ENCODE data around the gene CTAGE9.
"Not testable (repeated sequence)": the region's sequence is repeated elsewhere in the genome, so short reads cannot be mapped to it uniquely, and the experiment has no call there.

The CTAGE9 gene

DNA sequence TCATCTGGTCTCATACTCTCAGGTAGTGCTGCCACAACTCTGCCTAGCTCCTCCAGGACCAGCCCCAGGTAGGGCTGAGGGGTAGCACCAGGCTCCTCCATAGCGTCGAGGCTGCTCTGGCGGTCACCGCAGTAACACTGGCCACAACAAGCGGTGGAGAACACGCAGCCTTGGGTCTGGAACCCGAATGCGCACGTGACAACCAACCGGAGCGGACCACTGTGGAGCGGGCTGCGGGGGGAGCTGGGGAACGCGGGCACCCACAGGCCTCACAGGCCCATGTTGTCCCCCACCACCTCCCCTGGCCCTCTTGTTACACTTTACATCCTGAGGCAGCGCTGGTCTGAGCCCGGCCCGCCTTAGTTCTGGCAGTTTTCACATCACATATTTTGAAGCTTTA, at the start of gene CTAGE9:
Gene CTAGE9 (minus strand): TSS at position 101 of the 400 bp plus-strand sequence. CDS start 0 bp downstream, at position 101.
- not testable (repeated sequence) for H3K36me3 ChIP-seq (ENCODE audit: control insufficient read depth in 1 of 2, insufficient read depth in 2 of 2, low read length in 2 of 2); H3K4me1 ChIP-seq (ENCODE audit: control insufficient read depth in 1 of 2, insufficient read depth in 2 of 2, low read length in 2 of 2); H3K27ac ChIP-seq (ENCODE audit: low read length); H3K27me3 ChIP-seq (ENCODE audit: low read depth, low read length); H3K4me3 ChIP-seq (ENCODE audit: low read depth in 1 of 2, low read length in 2 of 2); H3K9me3 ChIP-seq (ENCODE audit: control insufficient read depth in 1 of 2, low read length in 2 of 2)

- H3K27me3 ChIP-seq (ENCODE audit: low read depth, low read length) = no peaks in the 10 kb centered on the region
- H3K36me3 ChIP-seq (ENCODE audit: control insufficient read depth in 1 of 2, insufficient read depth in 2 of 2, low read length in 2 of 2) = no peaks in the 10 kb centered on the region
- H3K4me3 ChIP-seq (ENCODE audit: low read depth in 1 of 2, low read length in 2 of 2) = no peak overlapping the region
- H3K4me1 ChIP-seq (ENCODE audit: control insufficient read depth in 1 of 2, insufficient read depth in 2 of 2, low read length in 2 of 2) = no peaks in the 10 kb centered on the region
- no peak overlapping the region for H3K27ac ChIP-seq (ENCODE audit: low read length)
- H3K9me3 ChIP-seq (ENCODE audit: control insufficient read depth in 1 of 2, low read length in 2 of 2) = no peaks in the 10 kb centered on the region
Observed at GRCh38 chr6:131758920-131759319, 48.1 kb upstream of the CTAGE9 start.

- no peaks in the 10 kb centered on the region for H3K36me3 ChIP-seq (ENCODE audit: control insufficient read depth in 1 of 2, insufficient read depth in 2 of 2, low read length in 2 of 2)
- no peaks in the 10 kb centered on the region for H3K9me3 ChIP-seq (ENCODE audit: control insufficient read depth in 1 of 2, low read length in 2 of 2)
- H3K27ac ChIP-seq (ENCODE audit: low read length) = no peak overlapping the region
- H3K4me3 ChIP-seq (ENCODE audit: low read depth in 1 of 2, low read length in 2 of 2) = no peak overlapping the region
- H3K27me3 ChIP-seq (ENCODE audit: low read depth, low read length) = no peaks in the 10 kb centered on the region
- H3K4me1 ChIP-seq (ENCODE audit: control insufficient read depth in 1 of 2, insufficient read depth in 2 of 2, low read length in 2 of 2) = no peaks in the 10 kb centered on the region
Observed at GRCh38 chr6:131756039-131756438, 45.2 kb upstream of the CTAGE9 start.

- Histone ChIP-seq H3K4me3 (ENCODE audit: low read depth in 1 of 2, low read length in 2 of 2) (no peak overlapping the region), H3K27ac (ENCODE audit: low read length) (no peak overlapping the region), H3K27me3 (ENCODE audit: low read depth, low read length) (no peaks in the 10 kb centered on the region), H3K4me1 (ENCODE audit: control insufficient read depth in 1 of 2, insufficient read depth in 2 of 2, low read length in 2 of 2) (no peaks in the 10 kb centered on the region), H3K36me3 (ENCODE audit: control insufficient read depth in 1 of 2, insufficient read depth in 2 of 2, low read length in 2 of 2) (no peaks in the 10 kb centered on the region), H3K9me3 (ENCODE audit: control insufficient read depth in 1 of 2, low read length in 2 of 2) (no peaks in the 10 kb centered on the region)
Observed at GRCh38 chr6:131755597-131755996, 44.8 kb upstream of the CTAGE9 start.

DNA sequence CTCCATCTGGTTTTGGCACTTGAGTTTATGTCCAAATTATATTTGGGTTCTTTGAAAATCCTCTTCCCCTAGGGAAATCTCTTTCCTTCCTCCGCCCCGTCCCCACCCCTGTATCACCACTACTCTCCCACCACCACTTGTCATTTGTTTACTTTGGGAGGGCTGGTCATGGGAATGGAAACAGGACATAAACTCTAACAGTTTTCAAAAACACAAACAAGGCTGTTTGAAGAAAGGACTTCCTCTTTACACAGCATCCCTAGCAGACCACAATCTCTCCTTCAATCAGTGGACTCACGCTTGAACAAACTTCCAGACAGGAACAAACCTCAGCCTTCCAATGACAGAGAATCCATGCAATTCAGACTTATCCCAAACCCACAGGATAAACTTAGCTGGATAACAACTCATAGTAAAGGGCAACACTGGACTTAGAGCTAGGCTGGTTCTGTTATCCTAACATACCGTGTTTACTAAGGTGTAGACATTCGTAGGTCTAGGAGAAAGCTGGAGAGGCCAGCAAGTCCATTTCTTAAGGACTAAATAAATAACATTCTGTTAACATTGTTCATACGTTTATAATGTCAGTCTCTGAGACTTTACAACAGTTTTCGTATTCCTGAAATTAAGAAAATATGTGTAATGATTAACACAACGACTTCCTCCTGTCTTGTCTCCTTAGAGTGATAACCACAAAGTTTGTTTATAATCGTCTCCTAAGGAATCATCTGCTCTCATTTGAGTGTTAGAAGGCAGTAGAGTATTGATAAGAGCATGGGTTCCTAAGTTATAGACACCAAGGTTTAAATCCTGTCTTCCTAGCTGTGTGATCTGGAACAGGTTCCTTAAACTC, 44.1 kb upstream of the CTAGE9 start:
- Histone ChIP-seq H3K4me1 (ENCODE audit: control insufficient read depth in 1 of 2, insufficient read depth in 2 of 2, low read length in 2 of 2) (no peaks in the 10 kb centered on the region), H3K36me3 (ENCODE audit: control insufficient read depth in 1 of 2, insufficient read depth in 2 of 2, low read length in 2 of 2) (no peaks in the 10 kb centered on the region), H3K9me3 (ENCODE audit: control insufficient read depth in 1 of 2, low read length in 2 of 2) (no peaks in the 10 kb centered on the region), H3K4me3 (ENCODE audit: low read depth in 1 of 2, low read length in 2 of 2) (no peak overlapping the region), H3K27ac (ENCODE audit: low read length) (no peak overlapping the region), H3K27me3 (ENCODE audit: low read depth, low read length) (no peaks in the 10 kb centered on the region)

GRCh38 chr6:131754088-131754487, 43.3 kb upstream of the CTAGE9 start:
- Histone ChIP-seq H3K4me1 (ENCODE audit: control insufficient read depth in 1 of 2, insufficient read depth in 2 of 2, low read length in 2 of 2) (no peaks in the 10 kb centered on the region), H3K9me3 (ENCODE audit: control insufficient read depth in 1 of 2, low read length in 2 of 2) (no peaks in the 10 kb centered on the region), H3K4me3 (ENCODE audit: low read depth in 1 of 2, low read length in 2 of 2) (no peak overlapping the region), H3K27ac (ENCODE audit: low read length) (no peak overlapping the region), H3K27me3 (ENCODE audit: low read depth, low read length) (no peaks in the 10 kb centered on the region), H3K36me3 (ENCODE audit: control insufficient read depth in 1 of 2, insufficient read depth in 2 of 2, low read length in 2 of 2) (no peaks in the 10 kb centered on the region)

- H3K9me3 ChIP-seq (ENCODE audit: control insufficient read depth in 1 of 2, low read length in 2 of 2); H3K36me3 ChIP-seq (ENCODE audit: control insufficient read depth in 1 of 2, insufficient read depth in 2 of 2, low read length in 2 of 2); H3K4me3 ChIP-seq (ENCODE audit: low read depth in 1 of 2, low read length in 2 of 2); H3K27me3 ChIP-seq (ENCODE audit: low read depth, low read length); H3K27ac ChIP-seq (ENCODE audit: low read length); H3K4me1 ChIP-seq (ENCODE audit: control insufficient read depth in 1 of 2, insufficient read depth in 2 of 2, low read length in 2 of 2): not testable (repeated sequence)
Observed at GRCh38 chr6:131751012-131751715, 40.3 kb upstream of the CTAGE9 start.

- Histone ChIP-seq H3K36me3 (ENCODE audit: control insufficient read depth in 1 of 2, insufficient read depth in 2 of 2, low read length in 2 of 2) (no peaks in the 10 kb centered on the region), H3K4me3 (ENCODE audit: low read depth in 1 of 2, low read length in 2 of 2) (no peak overlapping the region), H3K27me3 (ENCODE audit: low read depth, low read length) (no peaks in the 10 kb centered on the region), H3K27ac (ENCODE audit: low read length) (no peak overlapping the region), H3K4me1 (ENCODE audit: control insufficient read depth in 1 of 2, insufficient read depth in 2 of 2, low read length in 2 of 2) (no peaks in the 10 kb centered on the region), H3K9me3 (ENCODE audit: control insufficient read depth in 1 of 2, low read length in 2 of 2) (no peaks in the 10 kb centered on the region)
Observed at GRCh38 chr6:131749023-131749422, 38.2 kb upstream of the CTAGE9 start.

DNA sequence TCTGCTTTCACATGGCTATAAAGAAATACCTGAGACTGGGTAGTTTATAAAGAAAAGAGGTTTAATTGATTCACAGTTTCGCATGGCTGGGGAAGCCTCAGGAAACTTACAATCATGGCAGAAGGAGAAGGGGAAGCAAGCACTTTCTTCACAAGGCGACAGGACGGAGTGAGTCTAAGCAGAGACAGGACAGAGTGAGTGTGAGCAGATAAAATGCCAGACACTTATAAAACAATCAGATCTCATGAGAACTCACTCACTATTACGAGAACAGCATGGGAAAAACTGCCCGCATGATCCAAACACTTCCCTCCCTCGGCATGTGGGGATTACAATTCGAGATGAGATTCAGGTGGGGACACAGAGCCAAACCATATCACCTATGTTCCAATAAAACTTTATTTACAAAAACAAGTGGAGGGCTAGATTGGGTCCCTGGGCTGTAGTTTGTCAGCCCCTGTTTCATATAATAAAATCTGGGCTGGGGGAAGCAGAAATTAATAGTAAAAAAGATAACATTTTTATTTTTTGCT, 37.1 kb upstream of the CTAGE9 start:
- no peaks in the 10 kb centered on the region for H3K27me3 ChIP-seq (ENCODE audit: low read depth, low read length)
- no peak overlapping the region for H3K27ac ChIP-seq (ENCODE audit: low read length)
- no peaks in the 10 kb centered on the region for H3K9me3 ChIP-seq (ENCODE audit: control insufficient read depth in 1 of 2, low read length in 2 of 2)
- H3K36me3 ChIP-seq (ENCODE audit: control insufficient read depth in 1 of 2, insufficient read depth in 2 of 2, low read length in 2 of 2) = no peaks in the 10 kb centered on the region
- H3K4me1 ChIP-seq (ENCODE audit: control insufficient read depth in 1 of 2, insufficient read depth in 2 of 2, low read length in 2 of 2) = no peaks in the 10 kb centered on the region
- H3K4me3 ChIP-seq (ENCODE audit: low read depth in 1 of 2, low read length in 2 of 2) = no peak overlapping the region

DNA sequence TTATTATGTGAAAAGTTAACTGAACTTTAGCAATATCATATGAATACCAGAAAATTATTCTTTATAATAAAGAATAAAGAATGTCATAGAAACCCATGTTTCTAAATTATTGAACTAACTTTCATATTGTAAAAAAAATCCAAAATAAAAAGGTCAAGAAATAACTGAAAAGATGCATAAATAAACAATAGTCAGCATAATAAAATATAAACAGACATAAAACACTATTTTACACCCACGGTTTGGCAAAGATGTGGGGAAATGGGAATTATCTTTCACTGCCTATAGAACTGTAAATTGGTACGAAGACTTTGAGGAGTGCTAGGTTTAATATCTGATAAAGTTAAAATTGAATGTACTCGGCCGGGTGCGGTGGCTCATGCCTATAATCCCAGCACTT, 34.7 kb upstream of the CTAGE9 start:
- no peak overlapping the region for H3K27ac ChIP-seq (ENCODE audit: low read length)
- no peaks in the 10 kb centered on the region for H3K4me1 ChIP-seq (ENCODE audit: control insufficient read depth in 1 of 2, insufficient read depth in 2 of 2, low read length in 2 of 2)
- no peaks in the 10 kb centered on the region for H3K36me3 ChIP-seq (ENCODE audit: control insufficient read depth in 1 of 2, insufficient read depth in 2 of 2, low read length in 2 of 2)

GRCh38 chr6:131744432-131745287, 33.8 kb upstream of the CTAGE9 start:
- no peaks in the 10 kb centered on the region for H3K27me3 ChIP-seq (ENCODE audit: low read depth, low read length)
- no peaks in the 10 kb centered on the region for H3K9me3 ChIP-seq (ENCODE audit: control insufficient read depth in 1 of 2, low read length in 2 of 2)
- H3K4me3 ChIP-seq (ENCODE audit: low read depth in 1 of 2, low read length in 2 of 2) = no peak overlapping the region
- no peak overlapping the region for H3K27ac ChIP-seq (ENCODE audit: low read length)
- no peaks in the 10 kb centered on the region for H3K36me3 ChIP-seq (ENCODE audit: control insufficient read depth in 1 of 2, insufficient read depth in 2 of 2, low read length in 2 of 2)
- no peaks in the 10 kb centered on the region for H3K4me1 ChIP-seq (ENCODE audit: control insufficient read depth in 1 of 2, insufficient read depth in 2 of 2, low read length in 2 of 2)

More for the DNA sequence above, 34.7 kb upstream of the CTAGE9 start:
- H3K4me3 ChIP-seq (ENCODE audit: low read depth in 1 of 2, low read length in 2 of 2) = no peak overlapping the region
- no peaks in the 10 kb centered on the region for H3K27me3 ChIP-seq (ENCODE audit: low read depth, low read length)
- no peaks in the 10 kb centered on the region for H3K9me3 ChIP-seq (ENCODE audit: control insufficient read depth in 1 of 2, low read length in 2 of 2)

All from muscle layer of duodenum (tissue), 2 donors.